Femur (tissue), 1 donor: ENCODE data around the gene NTF3.

Experiments used
- DNase-seq: peaks from one replicate; pipeline ENCODE4 v3.0.0-alpha.2; 2017

Gene NTF3

DNA sequence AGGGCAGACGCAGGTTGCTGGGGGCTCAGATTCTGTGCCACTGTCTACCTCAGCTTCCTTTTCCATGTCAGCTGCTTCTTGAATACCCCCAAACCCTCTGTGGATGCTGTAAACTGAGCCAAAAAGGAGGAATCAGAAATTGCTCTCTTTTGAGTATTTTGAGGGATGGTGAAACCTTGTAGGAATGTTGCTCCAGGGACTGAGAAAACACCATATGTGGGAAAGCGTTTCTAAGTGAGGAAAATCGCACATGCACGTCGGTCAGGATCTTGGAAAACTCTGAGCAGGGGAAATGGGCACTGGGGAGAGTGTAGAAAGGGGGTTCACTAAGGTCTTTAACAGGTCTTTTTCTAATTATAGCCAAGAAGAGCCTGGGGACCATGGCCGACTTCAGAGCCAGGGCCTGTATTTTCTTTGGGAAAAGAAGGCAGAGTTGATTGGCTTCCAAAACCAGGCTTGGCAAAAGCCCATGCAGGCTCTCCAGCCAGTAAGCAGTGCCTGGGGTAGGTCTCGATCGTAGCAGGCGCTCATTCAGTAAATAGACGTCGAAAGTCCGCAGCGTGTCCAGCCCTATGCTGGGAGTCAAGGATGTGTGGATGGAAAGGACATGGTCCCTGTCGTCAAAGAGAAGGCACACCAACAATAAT, 58.0 kb downstream of the NTF3 start:
- DNase-seq = peak; percentile 39

DNA sequence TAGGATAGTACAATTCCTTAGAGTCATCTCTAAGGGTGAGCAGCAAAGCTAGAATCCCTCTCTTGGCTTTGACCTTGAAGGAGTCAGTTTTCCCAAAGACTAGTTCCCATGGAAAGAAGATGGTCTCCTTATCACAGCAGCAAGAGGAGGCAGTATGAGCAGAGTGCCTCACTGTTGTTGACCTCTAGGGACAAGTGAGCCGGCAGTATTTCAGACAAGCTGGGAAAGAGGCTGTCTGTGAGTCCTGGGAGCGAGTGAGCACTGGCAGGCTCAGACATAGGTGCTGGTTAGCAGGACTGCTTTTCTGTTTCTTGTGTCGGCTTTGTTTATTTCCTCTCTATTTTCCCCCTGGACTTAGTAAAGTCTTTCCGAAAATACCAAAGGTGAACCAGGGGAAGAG, 60.7 kb downstream of the NTF3 start:
- DNase-seq = no peak

DNA sequence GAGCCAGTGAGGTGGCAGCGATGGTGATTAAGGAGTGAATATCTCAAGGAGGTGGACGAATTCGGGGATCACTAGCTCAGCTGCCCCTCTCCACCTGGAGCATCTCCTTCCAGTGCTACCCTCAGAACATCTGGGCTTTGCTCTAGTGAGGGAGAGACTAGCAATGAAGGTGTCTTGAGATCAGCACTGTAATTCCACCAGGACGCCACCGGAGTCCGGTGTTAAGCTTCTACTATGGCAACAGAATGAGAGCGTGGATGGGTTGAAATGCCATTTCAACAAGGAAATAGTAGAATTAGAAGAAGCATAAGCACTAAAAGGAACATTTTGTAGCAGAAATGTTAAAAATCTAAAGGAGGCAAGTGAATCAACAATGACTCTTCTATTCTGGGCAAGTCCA, 61.1 kb downstream of the NTF3 start:
- no peak for DNase-seq

DNA sequence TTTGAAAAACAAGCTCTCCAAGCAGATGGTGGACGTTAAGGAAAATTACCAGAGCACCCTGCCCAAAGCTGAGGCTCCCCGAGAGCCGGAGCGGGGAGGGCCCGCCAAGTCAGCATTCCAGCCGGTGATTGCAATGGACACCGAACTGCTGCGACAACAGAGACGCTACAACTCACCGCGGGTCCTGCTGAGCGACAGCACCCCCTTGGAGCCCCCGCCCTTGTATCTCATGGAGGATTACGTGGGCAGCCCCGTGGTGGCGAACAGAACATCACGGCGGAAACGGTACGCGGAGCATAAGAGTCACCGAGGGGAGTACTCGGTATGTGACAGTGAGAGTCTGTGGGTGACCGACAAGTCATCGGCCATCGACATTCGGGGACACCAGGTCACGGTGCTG, 62.4 kb downstream of the NTF3 start:
- DNase-seq = no peak

DNA sequence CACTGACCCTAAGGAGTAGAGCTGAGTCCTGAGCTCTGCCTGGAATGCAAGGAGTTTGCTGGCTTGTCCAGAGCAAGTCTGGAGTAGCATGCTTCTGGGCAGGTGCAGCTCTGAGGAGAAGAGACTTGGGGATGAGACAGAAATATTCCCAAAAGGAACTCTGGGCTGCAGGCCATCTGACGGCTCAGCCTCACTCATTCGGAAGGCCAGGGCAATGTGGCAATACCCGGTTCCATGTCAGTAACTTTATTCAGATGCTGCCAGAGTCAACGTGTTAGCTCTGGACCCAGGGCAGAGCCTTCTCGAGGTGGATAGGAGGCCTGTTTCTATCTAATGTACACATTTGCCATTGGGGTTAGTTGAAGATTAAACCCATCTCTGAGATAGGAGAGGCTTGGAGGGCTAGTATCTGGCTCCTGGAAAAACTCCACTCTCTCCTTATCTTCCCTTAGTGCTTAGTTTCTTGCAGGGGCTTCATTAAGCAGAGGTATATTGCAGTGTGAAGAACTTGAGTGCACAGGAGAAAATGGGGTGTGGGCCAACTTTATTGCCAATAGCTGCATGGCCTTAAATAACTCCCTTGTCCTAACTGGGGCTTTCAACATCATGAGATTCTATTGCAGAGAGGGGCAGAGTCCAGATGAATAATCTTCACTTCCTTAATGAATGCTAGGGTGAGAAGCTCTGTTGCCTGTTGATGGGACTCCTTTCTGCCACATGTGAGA, 65.6 kb downstream of the NTF3 start:
- no peak for DNase-seq

DNA sequence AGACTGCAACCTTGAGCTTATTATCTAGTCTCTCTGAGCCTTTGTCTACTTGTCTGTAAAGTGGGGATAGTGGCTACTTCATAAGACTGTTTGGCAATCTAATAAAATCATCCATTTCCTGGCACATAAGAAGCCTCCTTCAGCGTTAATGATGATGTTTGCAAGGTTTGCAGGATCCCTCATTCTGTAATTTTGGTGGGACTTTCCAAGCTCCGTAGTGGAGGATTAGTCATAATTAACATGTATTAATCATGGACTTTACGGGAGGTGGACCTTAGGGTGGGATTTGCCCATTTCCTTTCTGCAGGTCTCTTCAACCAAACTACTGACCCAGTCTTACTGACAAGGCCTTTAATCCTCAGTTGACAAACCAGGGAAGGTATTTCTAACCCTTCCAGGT, 66.2 kb downstream of the NTF3 start:
- DNase-seq = no peak

DNA sequence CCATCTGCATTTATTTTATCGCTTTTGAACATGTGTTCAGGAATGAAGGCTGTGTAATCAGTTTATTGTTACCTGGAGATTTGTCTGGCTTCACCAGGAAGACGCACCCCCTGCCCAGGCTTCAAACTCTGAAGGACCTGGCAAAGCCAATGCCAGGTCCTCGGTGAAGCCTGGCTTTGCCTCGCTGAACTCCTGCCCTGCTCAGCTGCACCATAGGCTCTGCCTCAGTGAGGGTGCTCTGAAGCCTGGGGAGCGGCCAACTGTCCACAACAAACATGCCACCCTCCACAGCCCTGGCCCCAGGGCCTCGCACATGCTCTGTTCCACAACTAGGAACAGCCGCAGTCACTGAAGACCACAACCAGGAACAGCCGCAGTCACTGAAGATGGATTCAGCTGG, 66.9 kb downstream of the NTF3 start:
- no peak for DNase-seq

DNA sequence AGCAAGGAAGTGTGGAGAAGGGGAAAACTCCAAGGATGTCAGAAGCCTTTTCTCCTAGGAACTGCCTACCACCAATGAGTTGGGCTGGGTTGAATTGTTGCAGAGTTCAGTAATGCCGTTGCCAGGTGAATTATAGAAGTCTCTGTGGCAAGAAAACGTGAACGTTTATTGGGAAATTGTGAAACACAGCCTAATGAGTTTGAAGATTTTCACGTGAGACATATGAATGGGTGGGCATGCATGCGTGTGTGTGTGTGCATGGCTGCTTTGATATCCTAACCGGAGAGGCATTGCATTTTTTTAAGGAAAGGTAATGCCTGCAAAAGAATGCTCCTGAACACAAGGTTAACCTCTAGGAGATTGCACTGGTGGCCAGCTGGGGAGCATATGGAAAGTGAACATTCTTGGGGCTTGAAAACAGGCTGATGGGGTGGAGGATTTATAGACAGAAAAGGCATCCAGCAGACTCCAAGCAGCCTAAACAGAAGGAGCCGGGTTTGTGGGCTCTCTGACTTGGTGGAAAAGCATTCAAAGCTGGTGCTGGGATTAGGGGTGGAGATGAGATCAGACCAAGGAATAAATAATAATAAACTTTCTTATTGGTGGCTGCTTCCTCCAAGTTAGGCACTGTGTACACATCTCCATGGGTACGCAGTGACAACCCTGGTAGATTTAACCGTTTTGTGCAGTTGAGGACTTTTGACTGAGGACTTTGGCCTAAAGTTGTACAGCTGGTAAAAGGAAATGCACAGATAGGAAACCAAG, 67.8 kb downstream of the NTF3 start:
- DNase-seq = no peak

DNA sequence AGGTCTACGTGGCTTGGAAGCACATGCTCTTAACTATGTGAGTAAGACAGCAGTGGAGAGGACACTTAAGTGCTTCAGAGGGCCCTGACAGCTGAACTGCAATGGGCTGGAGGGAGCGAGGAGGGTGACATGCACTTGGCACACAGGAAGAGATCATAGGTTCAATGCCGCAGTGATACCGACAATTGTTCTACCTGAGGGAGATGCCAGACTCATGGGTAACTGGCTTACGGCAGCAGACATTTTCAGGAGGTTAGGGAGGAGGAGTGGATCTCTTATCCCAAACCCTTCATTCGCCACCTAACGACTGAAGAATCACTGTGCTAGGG, 68.4 kb downstream of the NTF3 start:
- no peak for DNase-seq

DNA sequence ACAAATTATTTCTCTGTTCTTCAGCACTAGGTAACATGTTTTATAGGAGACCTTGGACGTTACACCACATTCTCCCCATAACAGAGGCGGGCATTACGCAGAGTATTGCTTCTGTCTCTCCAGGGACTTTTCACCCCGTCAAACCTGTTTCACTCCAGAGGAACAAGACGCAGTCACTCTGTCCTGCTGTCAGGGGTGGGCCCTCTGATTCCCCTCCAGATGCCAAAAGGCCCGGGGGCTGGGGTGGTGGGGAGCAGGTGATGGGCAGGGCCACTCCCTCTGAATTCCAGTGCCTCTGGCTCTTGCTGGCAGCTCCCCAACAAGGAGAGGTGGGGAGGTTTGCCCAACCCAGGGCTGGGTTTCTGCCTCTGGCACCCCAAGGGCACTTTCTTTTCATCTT, 71.9 kb downstream of the NTF3 start:
- no peak for DNase-seq

DNA sequence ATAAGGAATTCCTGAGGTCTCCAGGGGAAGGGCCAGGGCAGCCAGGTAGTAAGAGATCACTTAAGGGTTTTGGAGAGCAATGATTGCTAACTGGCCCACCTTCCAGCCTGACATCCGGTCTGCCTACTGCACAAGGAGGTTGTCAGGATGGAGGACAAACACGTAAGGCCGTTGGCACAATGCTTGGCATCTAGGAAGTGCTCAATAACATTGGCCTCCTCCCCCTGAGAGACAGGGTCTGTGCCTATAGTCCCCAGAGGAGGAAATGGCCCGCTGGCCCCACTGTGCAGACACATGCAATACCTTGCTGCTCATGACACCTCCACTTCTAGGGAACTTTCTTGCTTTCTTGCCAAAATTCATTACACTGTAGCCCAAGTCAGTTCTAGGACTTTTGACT, 73.2 kb downstream of the NTF3 start:
- no peak for DNase-seq

DNA sequence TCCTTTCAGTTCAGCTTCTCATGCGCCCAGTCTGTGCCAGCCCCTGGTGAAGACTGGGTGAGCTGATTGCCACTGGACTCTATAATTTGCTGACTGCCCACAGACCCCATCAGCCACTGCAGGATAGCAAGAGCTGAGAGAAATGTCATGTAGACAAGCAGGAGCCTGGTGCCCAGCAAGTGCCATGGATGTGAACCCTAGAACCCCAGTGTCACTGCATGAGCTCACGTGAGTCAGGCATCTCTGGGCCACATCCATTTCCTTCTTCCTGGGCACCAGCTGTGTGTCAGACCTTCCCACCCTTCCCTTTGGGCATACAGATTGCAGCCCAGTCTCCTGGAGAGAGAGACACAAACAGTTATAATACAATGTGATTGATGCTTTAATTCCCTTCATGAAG, 73.8 kb downstream of the NTF3 start:
- DNase-seq = no peak

DNA sequence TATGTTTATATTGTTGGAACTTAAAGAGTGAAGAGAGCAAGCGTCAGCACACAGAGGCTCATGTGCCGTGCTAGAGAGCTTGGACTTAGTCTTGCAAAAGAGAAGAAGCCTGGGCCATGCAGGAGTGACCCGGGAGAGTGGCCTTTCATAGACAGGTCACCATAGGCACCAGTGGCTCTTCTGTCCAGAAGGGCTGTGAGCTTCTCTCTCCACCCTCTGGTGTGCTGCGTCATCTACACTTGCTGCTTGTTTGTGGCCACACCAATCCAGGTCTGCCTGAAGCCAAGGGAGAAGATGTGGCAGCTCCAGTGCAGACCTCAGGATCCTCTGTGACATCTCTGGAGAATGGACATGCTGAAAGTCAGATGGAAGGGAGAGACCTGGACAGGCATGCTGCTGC, 74.4 kb downstream of the NTF3 start:
- DNase-seq = no peak

DNA sequence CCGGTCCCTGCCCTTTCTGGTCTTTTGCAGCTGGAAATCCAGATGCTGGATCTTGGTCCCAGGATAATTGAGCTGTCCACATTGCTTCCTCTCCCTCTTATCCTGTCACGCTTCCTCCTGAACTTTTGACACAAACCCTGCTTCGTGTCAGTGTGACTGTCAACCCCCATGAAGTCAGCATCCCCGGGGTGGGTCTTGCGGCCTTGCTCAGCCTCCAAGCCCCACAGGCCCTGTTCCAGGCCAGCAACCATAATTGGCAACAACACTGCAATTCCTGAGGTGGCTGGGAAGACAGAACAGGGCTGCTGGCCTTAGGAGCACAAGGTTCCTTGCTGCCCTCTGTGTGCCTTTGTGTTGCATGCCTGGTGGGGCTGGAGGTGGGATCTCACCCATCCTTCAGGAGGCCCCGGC, 74.9 kb downstream of the NTF3 start:
- DNase-seq = peak; percentile 56

DNA sequence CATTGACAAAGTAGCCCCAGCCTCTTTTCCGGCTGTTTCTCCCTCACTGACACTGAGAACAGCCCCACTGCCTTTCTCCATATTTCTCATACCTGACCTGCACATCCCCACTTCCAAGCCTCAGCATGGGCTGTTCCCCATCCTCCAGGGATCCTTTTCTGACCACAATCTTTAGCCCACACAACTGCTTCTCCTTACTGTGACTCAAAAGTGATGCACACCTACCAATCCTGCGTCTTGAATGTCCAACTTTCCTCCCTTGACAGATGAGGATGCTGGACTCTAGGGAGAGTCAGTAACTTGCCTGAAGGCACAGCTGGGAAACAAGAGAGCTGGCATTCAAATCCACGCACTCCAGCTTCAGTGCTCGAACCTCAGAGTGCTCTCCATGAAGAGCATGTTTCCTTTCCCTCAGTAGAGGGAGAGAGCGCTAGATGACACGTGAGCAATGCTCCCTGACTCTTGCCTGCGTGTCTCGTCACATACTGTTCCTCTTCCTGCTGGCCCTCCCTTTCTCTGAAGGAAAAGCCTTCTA, 75.6 kb downstream of the NTF3 start:
- DNase-seq = no peak

DNA sequence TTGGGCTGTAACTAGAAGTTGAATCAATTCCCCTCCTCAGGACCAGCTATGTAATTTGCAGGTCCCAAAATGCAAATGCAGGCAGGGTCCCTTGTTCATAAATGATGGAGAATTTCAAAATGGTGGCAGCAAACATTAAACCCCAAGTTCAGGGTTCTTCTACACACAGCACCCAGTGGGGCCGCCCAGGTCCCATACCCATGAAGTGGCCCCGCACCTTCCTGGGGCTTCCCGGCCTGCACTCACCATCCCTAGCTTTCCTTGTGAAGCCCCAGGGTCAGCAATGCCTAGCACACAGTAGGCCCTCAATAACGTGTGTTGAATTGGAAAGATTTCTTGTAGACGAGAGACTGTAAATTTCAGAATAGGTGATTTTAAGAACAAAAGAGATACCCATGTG, 76.0 kb downstream of the NTF3 start:
- DNase-seq = no peak

DNA sequence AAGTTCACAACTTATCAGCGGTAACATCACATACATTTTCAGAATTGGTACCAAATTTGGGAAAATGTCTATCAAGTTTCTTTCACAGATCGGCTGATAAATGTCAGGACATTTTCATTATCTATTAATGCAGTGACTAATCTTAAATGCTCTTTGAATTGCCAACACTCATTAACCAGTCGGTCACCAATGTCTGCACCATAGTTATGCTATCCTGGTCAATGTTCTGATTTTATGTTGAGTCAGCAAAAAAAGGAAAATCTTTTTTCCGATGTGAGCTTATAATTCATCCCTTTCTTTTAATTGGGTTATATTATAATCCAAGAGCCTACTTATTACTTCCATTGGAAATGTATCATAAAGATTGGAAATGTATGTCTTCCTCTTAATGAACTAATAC, 77.2 kb downstream of the NTF3 start:
- DNase-seq = no peak

DNA sequence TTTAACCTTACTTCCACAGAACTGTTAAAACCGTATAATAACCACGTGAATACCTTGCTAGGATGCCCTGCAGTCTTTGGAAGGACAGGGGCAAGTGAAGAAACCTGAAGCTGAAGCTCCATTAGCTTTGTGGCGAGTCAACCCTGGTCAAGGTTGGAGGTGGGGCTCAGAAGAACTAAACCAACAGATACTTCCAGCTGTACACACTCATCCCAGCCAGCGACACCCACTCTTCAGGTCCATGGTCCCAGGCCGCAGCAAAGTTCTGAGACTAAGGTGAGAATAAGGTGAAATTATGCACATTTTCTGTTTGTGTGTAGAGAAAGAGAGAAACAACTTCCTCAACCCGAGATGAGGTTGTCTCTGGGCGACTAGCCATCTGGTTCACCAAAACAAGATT, 77.6 kb downstream of the NTF3 start:
- DNase-seq = no peak

DNA sequence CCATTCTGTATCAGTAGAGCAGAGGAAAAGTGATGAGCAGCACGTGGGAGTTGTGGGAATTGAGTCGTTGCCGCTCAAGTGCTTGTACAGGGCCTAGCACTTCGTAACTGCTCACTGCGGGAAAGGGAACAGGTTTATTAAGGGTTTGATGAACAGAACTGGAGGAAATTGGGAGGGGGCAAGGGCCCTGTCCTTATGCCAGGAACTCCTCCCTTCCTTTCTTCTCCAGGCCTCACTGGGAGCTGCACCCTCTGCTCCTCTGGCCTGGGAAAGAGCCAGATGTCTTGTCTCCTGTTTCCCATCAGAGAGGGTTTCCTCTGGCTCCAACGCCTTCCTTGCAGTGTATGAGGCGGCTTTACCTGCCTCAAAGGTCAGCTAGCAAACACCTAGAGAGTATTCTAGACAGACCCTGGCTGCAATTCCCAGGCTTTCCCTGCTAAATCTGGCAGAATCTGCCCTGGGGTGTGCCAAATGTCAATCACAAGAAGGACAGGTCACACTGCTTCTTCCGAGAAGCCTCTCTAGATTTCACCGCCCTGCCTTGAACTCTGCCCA, 78.4 kb downstream of the NTF3 start:
- no peak for DNase-seq

DNA sequence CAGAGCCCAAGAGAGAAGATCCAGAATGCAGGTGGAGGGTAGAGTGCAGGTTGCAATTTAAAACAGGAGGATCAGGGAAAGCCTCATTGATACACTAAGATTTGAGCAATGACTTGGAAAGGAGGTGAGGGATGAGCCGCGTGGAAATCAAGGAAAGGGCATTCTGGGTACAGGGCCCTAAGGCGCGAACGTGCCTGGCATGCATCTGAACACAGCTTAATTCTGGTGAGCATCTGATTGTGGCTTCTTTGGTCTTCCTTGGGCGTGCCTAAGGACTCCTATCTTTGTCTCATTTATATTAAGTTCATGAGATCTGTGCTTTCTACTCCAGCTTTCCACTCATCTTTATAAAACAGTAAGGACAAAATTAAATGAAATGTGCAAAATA, 79.3 kb downstream of the NTF3 start:
- no peak for DNase-seq

DNA sequence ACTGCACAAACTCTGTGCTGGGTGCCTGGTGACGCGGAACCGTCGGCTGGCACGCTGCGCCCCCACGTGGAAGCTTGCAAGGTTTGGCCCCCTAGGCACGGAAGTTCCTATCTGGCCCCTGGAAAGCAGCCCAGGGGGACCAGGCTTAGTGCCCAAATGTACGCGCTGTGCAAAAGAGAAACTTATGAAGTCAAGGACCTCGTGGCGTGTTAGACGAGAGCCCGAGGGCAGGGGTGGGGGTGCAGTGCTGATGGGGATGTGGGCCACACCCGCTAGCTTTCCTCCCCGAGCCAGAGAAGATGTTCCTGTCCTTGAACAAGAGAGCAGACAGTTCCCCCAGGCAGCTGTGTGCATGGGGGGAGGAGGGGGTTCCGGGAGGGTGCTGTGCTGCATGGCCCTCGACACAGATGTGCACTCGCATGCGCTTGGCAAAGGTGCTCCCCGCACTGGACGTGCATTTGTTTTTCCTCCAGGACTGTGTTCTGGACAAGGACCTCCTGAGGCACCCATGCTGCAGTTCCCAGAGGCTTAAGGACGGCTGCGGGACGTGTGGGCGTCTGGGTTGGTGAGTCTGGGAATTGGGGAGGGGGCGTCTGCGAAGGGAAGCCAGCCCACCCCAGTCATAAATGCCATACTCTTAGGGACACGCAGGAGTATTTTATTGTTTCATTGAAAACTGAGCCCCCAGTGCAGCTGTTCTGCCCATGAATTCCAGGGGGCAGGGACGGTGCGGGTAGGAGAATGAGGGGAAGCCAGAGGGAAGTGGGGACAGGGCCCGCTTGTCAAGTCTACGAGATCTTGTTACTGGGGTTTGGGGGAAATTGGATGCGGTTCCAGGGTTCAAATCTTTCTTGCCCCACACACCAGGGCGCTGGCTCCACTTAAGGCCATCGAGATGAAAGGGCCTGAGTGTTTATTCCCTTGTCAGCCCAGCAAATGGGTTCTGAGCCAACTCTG, 80.0 kb downstream of the NTF3 start:
- DNase-seq = peak; percentile 62

DNA sequence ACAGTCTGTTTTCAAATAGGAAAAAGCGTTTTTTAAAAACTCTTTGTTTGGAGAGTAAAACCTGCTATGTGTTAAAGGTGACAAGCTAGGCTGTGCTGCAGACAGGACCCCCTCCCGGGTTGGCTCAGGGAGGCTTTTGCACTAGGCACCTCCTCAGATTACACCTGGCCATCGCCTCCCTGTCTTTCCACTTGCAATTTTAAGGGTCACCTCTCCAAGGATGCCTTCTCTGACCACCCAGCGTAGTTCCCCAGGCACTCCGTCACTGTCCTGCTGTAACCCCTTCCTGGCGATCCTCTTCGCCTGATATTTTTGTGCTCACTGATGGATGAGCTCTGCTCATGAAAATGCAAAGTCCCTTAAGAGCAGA, 80.7 kb downstream of the NTF3 start:
- no peak for DNase-seq

DNA sequence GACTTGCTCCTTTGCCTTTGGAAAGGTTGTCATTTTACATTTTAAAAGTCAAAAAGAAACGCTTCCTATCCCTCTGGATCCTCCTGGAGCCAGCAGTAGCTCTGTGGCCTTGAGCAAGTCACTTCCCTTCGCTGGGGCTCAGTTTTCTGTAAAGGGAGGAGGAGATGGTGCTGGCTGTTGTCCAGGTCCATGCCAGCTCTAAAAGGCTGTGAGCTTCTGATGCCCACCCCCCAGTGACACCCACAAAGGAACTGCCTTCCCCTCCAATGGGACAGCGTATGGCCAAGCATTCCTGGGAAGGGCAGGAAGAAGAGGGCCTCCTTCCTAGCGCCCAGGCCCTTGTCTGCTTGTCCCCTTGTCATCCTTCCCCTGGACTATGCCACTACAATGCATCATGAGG, 81.5 kb downstream of the NTF3 start:
- no peak for DNase-seq
